Measurements from ENCODE around the gene ZNF593OS.

Gene ZNF593OS

DNA sequence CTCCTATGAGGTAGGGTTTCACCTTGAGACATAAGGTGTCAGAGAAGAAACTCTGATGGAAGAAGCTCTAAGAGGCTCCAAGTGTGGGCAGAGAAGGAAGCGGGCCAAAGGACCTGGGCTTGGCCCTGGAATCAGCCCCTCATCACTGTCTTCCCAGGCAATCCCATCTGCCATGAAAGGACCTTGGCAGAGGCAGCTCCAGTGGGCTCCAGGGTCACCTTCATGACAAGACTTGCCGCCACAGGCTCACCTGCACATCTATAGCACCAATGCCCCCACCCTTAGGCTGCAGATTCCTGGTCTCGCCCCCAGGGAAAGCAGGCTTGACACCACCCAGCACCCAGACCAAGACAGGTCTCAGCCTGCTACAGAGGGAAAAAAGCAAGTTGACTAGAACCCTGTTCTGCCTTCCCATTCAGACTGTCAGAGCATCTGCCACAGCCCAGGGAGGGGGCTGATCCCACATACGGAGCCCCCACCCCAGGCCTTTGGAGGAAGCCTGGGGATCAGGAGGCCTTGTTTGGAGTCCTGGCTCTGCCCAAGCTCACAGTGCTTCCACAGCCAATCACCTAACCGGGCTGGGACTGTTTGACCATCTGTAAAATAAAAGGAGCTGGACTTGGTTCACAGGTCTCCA lies 13.2 kb downstream of the ZNF593OS start:
- no peak for DNase-seq

- DNase-seq: peak; percentile 9
Measured at GRCh38 chr1:26156285-26157038, 15.2 kb downstream of the ZNF593OS start.

GRCh38 chr1:26155370-26156284 lies 16.0 kb downstream of the ZNF593OS start:
- no peak for DNase-seq

DNA sequence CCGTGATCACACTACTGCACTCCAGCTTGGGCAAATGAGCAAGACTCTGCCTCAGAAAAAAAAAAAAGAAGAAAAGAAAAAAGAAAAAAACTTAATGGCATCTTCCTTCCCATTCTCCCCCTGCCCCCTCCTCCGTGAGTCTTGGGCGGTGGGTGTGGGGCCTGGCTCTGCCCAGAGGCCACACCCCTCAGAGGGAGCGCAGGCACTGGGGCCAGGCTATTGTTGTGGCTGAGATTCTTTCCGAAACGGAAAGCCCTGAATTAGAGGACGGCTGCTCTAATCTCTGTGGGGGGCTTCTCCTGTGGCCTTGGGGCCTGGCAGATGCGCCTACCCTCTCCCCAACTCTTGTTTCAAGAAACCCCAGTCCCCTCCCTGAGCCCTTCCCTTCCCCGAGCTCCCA lies 16.9 kb downstream of the ZNF593OS start:
- DNase-seq: no peak

- no peak for DNase-seq
Measured at GRCh38 chr1:26153966-26154532, 17.6 kb downstream of the ZNF593OS start.

DNA sequence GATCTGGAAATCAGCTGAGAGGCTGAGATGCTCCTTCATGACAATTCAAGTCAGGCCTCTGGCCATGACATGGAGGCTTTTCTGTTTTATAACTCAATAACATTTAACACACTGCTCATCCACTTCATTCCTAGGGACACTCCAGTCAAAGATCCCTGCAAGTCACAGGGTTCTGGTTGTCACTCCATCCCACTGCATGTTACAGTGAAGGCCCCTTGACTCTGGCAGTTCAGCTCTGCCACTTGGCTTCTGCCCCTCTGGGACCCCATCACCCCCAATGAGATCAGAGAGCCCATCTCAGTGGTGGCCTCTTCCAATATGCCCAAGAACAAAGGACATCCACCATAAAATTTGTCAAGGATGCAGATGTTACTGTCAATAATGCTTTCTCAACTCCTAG lies 22.7 kb downstream of the ZNF593OS start:
- DNase-seq: no peak

GRCh38 chr1:26145960-26146294 lies 25.7 kb downstream of the ZNF593OS start:
- DNase-seq: no peak

- peak; percentile 87 for DNase-seq
Measured at GRCh38 chr1:26145041-26145959, 26.3 kb downstream of the ZNF593OS start.

GRCh38 chr1:26142159-26142558 lies 29.5 kb downstream of the ZNF593OS start:
- no peak for DNase-seq

DNA sequence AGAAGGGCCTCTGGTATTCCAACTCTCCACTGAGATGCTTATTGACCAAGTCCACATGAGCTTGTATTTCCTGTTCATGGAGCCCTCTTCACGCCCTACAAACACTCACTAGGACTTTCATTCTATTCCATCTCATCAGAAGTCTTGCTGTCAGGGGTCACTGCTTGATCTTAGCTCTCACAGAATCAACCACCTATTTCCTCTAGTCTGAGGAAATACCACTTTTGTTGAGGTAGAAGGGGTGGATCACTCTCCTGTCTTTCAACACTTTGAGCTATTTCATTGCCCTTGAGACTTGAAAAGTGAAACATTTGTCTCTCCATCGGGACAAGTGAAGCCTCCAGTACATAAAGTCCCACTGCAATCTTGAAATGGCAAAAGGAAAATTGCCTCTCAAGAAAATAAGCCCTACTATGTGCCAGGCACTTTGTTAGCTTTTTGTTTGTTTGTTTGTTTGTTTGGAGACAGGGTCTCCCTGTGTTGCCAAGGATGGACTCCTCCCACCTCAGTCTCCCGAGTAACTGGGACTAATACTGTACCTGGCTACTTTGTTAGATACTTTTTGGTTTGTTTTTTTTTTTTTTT lies 32.6 kb downstream of the ZNF593OS start:
- DNase-seq: no peak

GRCh38 chr1:26134466-26134865 lies 37.2 kb downstream of the ZNF593OS start:
- no peak for DNase-seq

- no peak for DNase-seq
Measured at GRCh38 chr1:26132834-26133167, 38.8 kb downstream of the ZNF593OS start.

DNA sequence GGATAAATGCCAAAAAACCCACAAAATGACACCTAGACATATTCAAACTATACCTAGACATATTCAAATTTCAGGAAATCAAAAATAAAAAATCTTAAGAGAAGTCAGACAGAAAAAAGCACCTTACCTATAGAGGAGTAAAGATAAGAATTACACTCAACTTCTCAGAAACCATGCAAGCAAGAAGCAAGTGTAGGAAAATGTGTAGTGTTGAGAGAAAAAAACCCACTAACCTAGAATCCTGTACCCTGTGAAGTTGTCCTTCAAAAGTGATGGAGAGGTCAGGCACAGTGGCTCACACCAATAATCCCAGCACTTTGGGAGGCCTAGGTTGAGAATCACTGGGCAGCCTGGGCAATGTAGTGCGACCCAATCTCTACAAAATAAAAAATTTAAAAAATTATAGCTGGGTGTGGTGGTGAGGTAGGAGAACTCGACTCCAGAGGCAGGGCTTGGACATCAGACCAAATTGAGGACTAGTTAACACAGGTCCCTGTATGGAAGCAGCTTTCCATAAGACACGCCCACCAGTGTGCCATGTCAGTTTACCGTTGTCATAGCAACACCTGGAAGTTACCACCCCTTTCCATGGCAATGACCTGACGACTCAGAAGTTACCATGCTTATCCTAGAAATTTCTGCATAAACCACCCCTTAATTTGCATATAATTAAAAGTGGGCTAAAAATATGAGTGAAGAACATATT lies 39.4 kb downstream of the ZNF593OS start:
- no peak for DNase-seq

DNA sequence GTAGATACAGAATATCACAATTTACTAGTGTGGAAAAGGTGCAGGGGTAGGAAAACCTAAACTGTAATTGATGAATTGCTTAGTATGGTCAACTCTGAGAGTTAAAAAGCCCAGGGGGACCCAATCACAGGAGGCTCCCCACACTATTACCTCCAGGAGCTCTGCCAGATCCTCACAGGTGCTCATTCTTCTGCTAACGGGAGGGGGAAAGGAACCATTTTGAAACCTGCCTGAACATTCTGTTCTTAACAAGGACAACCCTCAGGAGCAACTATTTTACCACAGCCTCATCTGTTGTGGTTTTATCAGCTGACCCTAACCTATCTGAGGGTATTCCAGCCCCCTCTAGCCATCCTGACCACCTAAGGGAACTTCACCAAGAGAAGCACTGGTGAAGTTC lies 40.9 kb downstream of the ZNF593OS start:
- no peak for DNase-seq

DNA sequence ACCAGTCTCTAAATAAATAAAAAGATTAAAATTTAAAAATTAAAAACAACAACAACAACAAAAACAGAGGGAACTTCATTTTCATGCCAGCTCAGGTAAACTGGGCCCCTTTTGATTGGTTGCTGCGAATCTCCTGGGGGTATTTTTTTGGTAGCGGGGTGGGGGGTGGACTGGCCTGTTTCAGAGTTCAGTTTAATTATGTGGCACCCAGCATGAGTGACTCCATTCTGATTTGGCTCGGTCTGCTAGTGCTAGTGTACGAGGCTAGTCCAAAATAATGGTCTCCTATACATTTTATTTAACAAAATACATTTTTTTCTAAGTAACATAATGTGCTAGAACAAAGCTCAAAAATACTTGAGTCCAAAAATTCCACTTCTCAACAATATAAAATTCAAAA lies 41.9 kb downstream of the ZNF593OS start:
- DNase-seq: no peak

DNA sequence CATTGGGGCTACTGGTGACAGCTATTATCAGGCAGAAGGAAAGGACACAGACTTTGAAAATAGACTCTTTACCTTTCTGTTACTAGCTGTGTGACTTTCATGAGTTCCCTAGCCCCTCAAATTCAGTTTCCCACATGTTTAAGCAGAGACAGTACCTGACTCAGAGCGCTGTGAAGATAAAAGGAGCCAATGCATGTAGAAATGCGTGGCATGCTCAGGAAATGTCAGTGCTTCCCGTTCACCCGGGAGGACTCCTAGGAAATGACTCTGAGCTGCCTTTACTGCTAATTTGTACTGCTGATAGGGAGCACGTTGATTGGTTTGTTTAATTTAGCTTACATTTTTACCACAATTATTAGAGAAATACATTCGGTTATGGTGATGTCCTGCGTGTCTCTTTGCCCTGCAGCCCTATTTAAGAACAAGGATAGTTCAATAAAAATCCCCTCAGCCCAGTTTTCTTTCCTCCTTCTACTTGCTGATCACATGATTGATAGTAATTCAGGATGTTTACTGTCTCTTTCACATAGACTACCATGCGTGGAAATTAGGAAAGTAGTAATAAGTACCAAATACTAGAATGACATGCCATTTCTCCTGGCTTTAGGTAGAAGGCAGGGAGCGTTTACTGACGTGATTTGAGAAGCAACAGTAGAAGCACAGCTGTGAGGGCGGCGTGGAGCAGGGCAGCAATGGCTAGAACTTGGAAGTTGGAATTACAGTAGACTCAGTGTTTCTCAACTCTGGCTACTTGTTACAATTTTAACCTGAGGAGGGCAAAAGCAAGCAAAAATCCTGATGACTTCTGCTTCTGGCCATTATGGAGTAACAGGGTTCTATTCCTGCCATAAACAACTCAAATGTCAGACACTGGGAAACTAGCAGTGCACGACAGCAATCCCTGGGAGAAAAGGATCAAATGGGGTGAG lies 44.1 kb downstream of the ZNF593OS start:
- DNase-seq: no peak

- peak; percentile 60 for DNase-seq
Measured at GRCh38 chr1:26126321-26127084, 45.1 kb downstream of the ZNF593OS start.

- no peak for DNase-seq
Measured at GRCh38 chr1:26125946-26126320, 45.7 kb downstream of the ZNF593OS start.

DNA sequence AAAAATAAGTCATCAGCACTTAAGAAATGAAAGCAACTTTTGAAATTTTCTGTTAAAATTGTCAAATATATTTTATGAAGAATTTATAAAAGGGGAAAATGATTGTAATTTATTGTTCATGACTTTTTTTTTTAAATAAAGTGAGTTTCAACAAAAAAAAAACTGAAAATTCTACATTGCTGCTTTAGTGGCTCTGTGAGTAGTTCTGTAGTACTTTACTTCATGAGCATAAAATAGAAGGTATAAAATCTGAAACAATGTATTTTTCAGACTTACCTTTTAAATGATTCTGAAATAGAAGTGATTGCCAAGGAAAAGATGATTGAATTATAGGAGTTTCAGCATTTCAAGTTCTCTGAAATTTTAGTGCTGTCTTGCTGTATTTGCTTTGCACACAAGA lies 46.2 kb downstream of the ZNF593OS start:
- no peak for DNase-seq

Measured in NCI-H2171 (cell line).